Fibroblast of pulmonary artery (primary cell): Measurements from ENCODE around the gene PPM1F.
"Not testable (repeated sequence)": the region's sequence is repeated elsewhere in the genome, so short reads cannot be mapped to it uniquely, and the experiment has no call there.

ENCODE experiments used
- DNase-seq: peaks from one replicate; pipeline ENCODE4 v3.0.0-alpha.2; 2010; ENCODE audit warnings: low read depth
- H3K4me3 ChIP-seq: replicated peaks from 2 replicates; pipeline ENCODE4 v1.5.1; 2011; ENCODE audit warnings: low read depth, mild to moderate bottlenecking, control low read depth, low read length, moderate library complexity
- CTCF ChIP-seq: IDR thresholded peaks from 2 replicates; pipeline ENCODE4 v1.5.1; 2011; ENCODE audit warnings: mild to moderate bottlenecking, control low read depth, low read length, inconsistent platforms; ENCODE audit errors: missing control alignments

The PPM1F gene

GRCh38 chr22:21896951-21897513, 55.6 kb downstream of the PPM1F start:
- no peak for DNase-seq
- no peak for TF ChIP-seq CTCF
- no peak overlapping the region for H3K4me3 ChIP-seq

- not testable (repeated sequence) for DNase-seq
Observed at GRCh38 chr22:21896275-21896674, 56.4 kb downstream of the PPM1F start.

GRCh38 chr22:21894799-21895198, 57.8 kb downstream of the PPM1F start:
- TF ChIP-seq CTCF: no peak
- DNase-seq: no peak
- no peak overlapping the region for H3K4me3 ChIP-seq

More at GRCh38 chr22:21896275-21896674, 56.4 kb downstream of the PPM1F start:
- H3K4me3 ChIP-seq: not testable (repeated sequence)

- no peak for DNase-seq
- no peak overlapping the region for H3K4me3 ChIP-seq
- no peak for TF ChIP-seq CTCF
Observed at GRCh38 chr22:21889251-21889990, 63.2 kb downstream of the PPM1F start.

- no peak for TF ChIP-seq CTCF
- H3K4me3 ChIP-seq: no peak overlapping the region
- DNase-seq: no peak
Observed at GRCh38 chr22:21887841-21888240, 64.8 kb downstream of the PPM1F start.

- DNase-seq, H3K4me3 ChIP-seq: not testable (repeated sequence)
Observed at GRCh38 chr22:21883930-21884329, 68.7 kb downstream of the PPM1F start.

GRCh38 chr22:21882754-21883333, 69.8 kb downstream of the PPM1F start:
- not testable (repeated sequence) for H3K4me3 ChIP-seq, DNase-seq

GRCh38 chr22:21881841-21882753, 70.6 kb downstream of the PPM1F start:
- no peak overlapping the region for H3K4me3 ChIP-seq
- TF ChIP-seq CTCF: no peak
- DNase-seq: no peak
